GM18519 (cell line): ENCODE results near the gene DENND4B.
A peak's percentile ranks its signal among the peaks of the same experiment; 100 is the strongest.

ENCODE experiments used
- ATAC-seq: cut with Tn5 transposase; IDR thresholded peaks from one replicate; pipeline ENCODE4 v1.9.1; 2021; ENCODE audit warnings: mild to moderate bottlenecking, moderate library complexity; ENCODE audit not compliant: unreplicated experiment, low FRiP score

Gene DENND4B

GRCh38 chr1:153945795-153946621 is 510 bp downstream of the DENND4B start:
- peak; percentile 37 for ATAC-seq

DNA sequence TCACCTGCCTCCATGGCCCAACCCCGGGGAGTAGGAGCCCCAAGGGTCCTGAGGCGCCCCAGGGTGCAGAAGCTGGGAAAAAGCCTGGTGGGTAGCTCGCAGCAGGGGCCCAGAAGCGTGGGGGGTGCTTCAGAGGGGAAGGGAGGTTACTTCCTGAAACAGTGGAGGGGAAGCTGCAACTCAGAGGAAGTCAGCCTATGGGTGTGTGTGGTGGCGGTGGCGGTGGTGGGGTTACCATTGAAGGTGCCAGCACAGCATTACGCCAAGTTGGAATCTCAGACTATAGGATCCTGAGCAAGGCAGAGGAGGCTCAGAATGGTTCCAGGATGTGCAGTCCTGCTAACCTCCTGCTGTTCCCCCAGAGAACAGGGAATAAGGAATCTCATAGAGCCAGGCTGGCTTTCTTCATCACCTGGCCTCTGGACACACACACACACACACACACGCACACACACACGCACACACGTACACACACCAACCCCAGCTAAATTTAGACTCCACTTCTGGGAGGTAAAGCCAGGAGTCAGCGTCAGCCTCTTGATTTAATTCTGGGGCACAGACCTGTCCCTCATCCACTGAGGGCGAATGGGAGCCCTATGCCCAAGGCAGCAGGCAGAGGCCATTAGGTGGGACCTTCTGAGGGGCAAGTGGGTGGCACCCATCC is 1.3 kb downstream of the DENND4B start:
- no peak for ATAC-seq

GRCh38 chr1:153944827-153945117 is 1.7 kb downstream of the DENND4B start:
- no peak for ATAC-seq

DNA sequence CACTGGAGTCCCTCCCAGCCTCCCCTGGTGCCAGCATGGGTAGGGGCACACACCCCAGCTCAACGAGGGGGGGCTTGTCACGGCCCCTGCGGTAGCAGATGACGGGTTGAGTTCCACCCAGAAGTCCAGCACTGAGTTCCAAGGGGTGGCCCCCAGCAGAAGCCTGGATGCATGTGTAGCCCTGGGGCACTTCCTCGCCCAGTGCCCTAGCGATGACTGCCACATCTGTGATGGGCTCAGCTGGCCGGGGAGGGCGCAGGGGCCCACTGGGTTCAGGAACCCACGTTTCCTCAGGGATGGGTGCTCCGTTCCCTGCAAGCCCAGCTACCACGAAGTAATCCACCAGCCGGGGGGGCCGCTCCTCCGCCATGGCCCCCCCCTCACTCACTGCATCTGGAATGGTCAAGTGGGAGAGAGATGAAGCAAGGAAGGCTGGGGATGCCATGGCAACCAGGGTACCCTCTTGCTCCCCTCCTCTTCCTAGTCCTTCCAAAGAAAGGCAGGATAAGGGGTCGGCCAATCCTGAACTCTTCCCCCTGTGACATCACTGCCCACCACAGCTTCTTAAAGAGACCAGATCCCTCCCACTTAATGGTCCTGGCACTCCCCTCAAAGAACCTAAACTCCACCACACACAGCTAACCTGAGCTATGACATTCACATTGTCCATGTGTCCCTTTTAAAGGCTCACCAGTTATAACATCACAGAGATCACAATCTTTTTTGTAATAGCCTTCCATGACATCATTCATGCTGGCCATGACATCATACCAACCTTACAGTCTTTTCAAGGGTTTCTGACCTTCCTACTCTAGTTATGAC is 2.3 kb downstream of the DENND4B start:
- ATAC-seq: no peak

DNA sequence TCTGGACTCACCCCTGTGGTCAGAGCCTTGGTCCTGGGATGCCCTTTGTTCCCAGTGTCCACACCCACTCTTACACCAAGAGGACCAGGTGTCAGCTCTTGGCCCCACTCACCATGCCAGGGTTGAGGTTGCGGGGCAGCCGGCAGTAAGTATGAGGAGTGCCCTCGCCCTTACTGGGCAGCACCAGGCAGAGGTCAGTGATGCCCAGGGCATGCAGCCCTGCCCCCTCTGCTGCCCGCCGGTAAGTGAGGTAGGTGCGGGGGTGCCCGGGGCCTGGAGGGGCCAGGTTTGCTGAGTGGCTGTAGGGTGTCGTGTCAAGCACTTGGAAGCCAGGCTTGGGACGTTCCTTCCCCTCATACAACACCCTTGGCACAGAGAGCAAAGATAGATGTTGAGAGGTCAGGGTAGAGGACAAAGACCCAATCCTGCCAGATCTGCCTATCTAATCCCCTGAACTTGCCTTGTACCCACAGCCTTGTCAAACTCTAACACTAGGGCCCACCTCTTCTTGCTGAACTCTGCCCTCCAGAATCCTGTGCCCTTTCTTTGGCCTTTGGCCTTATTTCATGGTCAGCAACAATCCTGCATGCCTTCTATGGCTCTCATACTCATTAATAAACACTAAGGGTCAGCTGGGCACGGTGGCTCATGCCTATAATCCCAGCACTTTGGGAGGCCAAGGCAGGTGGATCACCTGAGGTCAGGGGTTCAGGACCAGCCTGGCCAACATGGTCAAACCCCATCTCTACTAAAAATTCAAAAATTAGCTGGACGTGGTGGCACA is 3.6 kb downstream of the DENND4B start:
- ATAC-seq: no peak

DNA sequence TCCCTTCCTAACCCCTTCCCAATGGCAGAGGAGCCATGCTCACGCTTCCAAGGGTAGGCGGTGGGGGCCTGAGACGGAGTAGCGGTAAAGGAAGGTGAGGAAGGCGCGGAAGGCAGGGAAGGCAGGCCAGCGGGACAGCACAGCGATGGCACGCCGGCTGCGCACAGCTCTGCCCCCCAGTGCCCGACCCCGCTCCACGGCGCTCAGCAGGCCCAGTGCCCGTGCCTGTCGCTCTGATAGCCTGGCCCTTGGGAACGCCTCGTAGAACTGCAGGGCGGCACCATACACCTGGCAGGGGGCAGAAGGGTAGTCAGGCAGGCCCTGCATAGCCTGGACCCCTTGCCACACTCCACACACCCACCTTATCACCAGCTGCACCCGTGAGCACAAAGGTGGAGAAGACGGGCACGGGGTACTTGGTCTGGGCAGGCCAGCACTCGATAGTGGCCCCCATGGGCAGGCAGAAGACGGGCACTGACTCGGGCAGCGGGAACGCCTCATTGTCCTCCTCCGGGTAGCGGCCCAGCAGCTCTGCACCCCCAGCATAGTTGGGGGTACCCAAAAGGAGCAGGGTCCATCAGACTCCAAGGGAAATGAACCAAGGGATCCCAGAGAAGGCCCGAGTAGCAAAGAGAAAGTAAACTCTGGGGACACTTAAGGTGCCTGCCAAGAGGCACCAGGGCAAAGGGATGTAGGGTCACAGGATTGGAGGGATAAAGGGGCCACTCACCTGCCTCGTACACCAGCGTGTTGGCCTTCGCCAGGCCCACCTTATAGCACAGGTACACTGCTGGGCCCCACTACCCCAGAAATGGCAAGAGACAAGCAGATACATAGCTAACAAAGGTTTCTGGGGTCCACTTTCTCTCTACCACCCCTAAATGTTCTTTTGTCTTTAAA is 4.4 kb downstream of the DENND4B start:
- no peak for ATAC-seq

DNA sequence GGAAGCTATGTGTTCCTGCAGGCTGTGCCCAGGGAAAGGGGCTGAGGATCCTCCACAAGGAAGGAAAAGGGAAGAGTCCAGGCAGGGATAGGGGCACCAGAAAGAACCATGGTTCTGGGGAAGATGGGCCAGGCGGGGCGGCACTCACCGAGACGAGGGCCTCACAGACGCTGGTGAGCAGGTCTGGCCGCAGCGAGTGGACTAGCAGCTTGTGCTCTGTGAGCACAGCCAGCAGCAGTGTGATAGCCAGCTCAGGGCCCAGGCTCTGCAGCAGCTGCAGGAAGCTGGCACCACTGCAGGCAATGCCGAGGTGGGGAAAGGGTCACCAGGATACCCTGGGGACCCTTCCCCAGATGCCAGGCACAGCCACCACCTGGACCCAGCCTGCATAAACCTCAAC is 5.8 kb downstream of the DENND4B start:
- no peak for ATAC-seq

- no peak for ATAC-seq
These were observed 7.0 kb downstream of the DENND4B start for GRCh38 chr1:153939476-153939875.

- no peak for ATAC-seq
These were observed 7.5 kb downstream of the DENND4B start for GRCh38 chr1:153938996-153939395.

DNA sequence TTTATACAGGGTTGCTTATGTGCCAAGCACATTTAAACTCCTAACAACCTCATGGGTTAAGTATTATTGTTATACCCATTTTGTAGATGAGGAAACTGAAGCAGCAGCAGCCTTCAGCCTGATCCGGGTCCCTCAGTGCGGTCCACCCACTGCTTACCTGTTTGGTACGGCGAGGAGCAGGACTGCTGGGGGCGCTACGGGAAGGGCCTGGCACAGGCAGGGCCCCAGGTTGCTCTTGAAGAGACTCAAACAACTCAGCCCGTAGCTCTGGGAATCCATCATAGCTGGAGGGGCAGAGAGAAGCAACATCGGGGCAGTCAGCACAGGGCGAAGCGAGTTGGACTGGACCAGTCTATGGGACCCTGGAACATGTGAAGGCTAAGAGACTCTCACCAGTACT is 9.2 kb downstream of the DENND4B start:
- ATAC-seq: no peak

DNA sequence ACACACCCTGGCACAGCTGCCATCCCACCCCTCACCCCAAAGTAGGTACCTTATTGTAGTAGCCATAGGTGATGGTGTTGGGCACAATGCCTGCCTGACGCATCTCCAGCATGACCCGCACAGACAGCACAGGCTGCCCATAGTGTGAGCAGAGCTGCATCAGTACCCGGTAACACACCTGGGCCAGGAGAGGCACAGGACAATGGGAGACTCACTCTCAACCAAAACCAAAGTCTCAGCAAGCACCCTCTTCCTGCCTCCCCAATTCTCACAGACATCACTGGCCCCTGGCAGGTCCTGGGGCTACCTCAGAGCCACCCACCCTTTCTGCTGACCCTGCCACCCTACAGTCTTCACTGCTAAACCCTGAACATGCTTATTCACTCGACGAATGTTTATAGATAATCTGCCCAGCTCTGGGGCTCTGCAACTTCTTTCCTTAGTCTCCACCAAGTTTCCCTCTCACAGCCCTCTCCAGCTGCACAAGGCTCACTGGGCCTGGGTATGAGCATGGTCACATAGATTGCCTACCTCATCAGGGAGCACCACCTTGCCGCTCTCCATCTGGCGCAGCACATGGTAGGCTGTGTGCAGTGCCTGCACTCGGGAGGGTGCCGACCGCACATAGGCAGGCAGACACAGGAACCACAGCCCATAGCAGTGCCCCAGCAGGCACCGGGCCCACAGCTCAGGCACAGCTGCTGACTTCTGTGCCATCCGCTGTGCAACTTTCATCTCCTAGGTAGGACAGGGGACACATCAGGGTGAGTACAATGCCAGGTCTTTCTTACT is 10.3 kb downstream of the DENND4B start:
- ATAC-seq: no peak

DNA sequence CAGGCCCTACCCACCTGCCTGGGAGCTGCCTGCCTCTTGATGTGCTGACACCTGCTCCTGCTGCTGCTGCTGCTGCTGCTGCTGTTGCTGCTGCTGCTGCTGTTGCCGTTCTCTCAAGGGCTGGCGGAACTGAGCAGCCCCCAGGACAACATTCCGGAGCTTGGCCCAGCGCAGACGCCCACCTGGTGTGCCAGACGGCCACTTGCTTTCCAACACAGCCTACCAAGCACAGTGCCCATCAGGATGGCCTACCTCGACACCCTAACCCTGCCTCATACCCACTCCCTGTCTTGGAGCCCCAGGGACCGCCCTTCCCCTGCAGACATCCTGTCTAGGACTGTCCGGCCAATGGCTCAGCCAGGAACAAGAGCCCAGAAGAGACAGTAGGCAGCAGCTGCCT is 11.8 kb downstream of the DENND4B start:
- no peak for ATAC-seq

DNA sequence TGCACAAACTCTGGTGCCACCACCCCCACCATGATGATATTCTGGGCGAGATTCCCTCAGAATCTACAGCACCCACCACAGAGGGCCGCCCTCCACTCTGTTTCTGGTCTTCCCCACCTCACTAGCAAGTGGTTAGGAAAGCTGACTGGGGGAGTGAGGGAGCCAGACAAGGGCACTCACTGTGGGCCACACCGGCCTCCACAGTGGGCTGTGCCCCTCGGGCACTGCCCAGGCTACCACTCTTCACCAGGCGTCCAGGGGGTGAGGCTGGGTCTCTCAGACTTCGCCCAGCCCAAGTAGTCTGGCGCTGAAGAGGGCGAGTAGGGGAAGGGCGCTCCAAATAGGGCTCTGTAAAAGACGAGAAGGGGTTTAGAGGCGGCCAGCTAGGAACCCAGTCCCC is 12.6 kb downstream of the DENND4B start:
- no peak for ATAC-seq

DNA sequence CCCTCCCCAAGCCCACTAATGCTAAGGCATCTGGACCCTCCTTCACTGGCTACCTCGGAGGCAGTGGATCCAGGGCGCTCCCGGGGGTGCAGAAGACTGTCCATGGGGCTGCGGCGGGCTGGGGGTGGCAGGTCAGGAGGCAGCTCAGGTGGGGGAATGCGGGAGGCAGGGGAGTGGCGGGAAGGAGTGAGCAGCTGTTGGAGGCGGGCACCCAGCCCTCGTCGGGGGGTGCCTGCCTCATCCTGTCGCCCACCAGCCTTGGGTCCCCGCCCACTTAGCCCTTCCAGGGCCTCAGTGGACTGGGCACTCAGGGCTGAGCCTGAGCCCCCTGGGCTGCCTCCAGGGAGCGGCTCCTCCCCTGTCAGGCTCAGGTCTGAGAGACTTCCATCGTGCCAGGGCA is 13.1 kb downstream of the DENND4B start:
- no peak for ATAC-seq

- ATAC-seq: no peak
These were observed 14.1 kb downstream of the DENND4B start for GRCh38 chr1:153932156-153933131.

GRCh38 chr1:153929981-153930948 is 16.3 kb downstream of the DENND4B start:
- no peak for ATAC-seq

- ATAC-seq: no peak
These were observed 17.1 kb downstream of the DENND4B start for GRCh38 chr1:153929426-153929825.
